HS-27A (cell line): ENCODE results near the gene USP46.

Source experiments
- DNase-seq: peaks from one replicate; pipeline ENCODE4 v3.0.0-alpha.2; 2012; ENCODE audit warnings: low read depth, missing footprints

USP46 gene

GRCh38 chr4:52573551-52573950 lies 85.5 kb downstream of the USP46 start:
- no peak for DNase-seq

- peak; percentile 50 for DNase-seq
These were observed 86.1 kb downstream of the USP46 start for GRCh38 chr4:52572936-52573485.

DNA sequence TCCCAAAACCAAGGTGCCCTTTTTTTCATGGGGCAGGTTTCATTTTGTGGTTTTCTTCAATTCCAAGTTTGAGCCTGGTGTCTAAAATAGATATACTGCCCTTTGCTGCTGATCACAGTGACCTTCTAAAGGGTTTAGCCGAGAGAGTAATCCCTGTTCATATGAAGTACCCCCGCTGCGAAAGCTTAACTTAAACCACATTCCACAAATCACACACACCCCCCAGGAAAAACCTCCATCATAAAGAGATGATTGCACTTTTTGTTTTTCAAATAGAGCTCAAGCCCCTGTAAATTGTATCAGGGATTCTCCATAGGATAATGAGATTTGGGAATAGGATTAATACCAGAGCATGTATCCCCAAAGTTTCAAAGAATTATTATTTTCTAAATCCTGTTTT lies 90.8 kb downstream of the USP46 start:
- no peak for DNase-seq

- no peak for DNase-seq
These were observed 92.7 kb downstream of the USP46 start for GRCh38 chr4:52566136-52567031.

DNA sequence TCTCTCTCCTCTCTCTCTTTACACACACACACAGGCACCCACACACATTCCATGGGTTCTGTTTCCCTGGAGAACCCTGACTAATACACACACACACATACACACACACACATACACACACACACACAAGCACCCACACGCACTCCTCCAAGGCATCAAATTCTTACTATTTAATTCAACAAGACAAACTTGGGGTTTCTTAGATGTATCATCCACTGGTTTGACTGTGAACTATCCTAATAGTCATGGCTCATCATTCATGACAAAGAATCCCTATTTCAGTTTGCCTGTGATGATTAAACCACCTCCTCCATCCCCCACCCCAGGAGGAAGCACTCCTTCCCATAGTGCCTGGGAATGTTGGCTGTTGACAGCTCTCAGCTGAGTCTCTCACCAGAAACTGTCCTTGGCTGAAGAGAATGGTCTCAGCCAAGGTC lies 98.2 kb downstream of the USP46 start:
- no peak for DNase-seq

DNA sequence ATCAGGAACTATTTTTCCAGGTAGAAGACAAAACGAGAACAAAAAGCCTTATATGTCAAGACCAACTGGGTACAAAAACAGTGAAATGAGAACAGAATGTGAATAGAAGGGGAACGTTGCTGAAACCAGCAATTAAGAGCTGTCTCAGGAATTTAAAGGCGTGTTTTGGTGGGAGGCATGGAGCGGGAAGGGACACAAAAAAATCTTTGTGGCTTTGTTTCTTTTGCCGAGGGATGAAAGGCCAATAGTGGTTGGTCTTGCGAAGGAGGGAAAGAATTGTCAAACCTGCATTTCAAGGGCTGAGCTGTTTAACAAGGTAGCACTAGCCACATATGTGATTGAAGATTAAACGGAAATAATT lies 103.8 kb downstream of the USP46 start:
- no peak for DNase-seq

- no peak for DNase-seq
These were observed 104.3 kb downstream of the USP46 start for GRCh38 chr4:52554612-52555355.

GRCh38 chr4:52552778-52553177 lies 106.3 kb downstream of the USP46 start:
- DNase-seq, result no peak

- no peak for DNase-seq
These were observed 107.6 kb downstream of the USP46 start for GRCh38 chr4:52551487-52551886.

DNA sequence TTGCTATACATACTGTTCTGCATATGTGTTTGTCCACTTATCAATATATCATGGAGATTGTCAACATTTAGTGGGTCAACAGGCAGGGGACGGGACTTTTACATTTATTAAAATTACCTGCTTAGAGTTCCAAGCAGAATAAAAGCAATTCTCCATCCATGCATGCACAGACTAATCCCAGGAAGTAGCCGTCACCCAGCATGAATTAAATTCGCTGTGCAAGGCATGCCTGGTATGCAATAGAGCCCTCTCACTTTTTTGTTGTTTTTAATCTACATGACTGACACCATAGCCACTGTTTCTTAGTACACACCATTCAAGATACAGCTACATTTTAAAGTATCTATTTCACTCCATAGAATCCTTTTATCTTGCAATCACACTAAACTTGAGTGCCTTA lies 108.9 kb downstream of the USP46 start:
- DNase-seq, result peak; percentile 14

DNA sequence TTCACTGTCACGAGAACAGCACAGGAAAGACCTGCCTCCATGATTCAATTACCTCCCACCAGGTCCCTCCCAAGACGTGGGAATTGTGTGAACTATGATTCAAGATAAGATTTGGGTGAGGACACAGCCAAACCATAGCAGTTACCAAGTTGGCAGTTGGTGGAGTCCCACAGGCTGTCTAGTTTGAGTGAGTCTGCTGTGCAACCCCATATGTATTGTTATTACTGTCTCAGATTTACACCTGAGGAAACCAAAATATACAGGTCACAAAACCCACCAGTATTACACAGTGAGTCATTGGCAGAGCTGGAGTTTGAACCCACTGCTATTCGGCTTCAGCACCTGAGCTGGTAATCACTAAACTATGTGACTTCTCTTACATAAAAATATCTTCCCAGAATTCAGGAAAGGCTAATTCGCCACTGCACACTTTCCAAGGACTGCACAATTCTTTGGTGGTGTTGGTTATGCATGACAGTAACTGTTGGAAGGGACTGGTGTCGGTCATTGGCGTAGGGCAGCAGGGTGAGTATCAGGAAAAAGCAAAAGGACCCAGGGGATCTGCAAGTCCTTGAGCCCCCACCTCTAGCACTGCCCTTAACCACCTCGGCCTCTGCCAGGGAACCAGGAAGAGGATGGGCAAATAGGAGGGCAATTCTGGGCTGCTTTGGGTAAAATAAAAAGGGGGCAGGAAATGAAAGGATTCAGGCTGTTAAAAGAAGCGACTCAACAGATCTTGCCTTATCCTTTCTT lies 110.1 kb downstream of the USP46 start:
- no peak for DNase-seq

- no peak for DNase-seq
These were observed 112.7 kb downstream of the USP46 start for GRCh38 chr4:52546449-52546848.

GRCh38 chr4:52545099-52546069 lies 113.7 kb downstream of the USP46 start:
- DNase-seq, result peak; percentile 34
